Stimulated activated CD8-positive, alpha-beta memory T cell treated with anti-CD3 and anti-CD28 coated beads, Interleukin-7, amount 100 ng/mL, for 4 hours (primary cell): Measurements from ENCODE around the gene MYPOP.

ENCODE experiments used
- DNase-seq, 2 donors: peaks; one replicate each; pipeline ENCODE4 v3.0.0-alpha.2; 2020; ENCODE audit warnings: low read depth in 2 of 2

The MYPOP gene

GRCh38 chr19:45901912-45902650, at the start of gene MYPOP:
Gene MYPOP (minus strand): TSS chr19:45902613. CDS start chr19:45901773, 840 bp downstream.
- DNase-seq: no peak

GRCh38 chr19:45947926-45948325, 45.5 kb upstream of the MYPOP start:
- DNase-seq: no peak

- DNase-seq: no peak
These were observed 38.0 kb upstream of the MYPOP start for GRCh38 chr19:45940515-45940805.

- DNase-seq: no peak
These were observed 37.5 kb upstream of the MYPOP start for GRCh38 chr19:45939792-45940514.

- DNase-seq: no peak
These were observed 36.4 kb upstream of the MYPOP start for GRCh38 chr19:45938733-45939319.

- no peak for DNase-seq
These were observed 32.9 kb upstream of the MYPOP start for GRCh38 chr19:45935267-45935666.

- no peak for DNase-seq
These were observed 32.3 kb upstream of the MYPOP start for GRCh38 chr19:45934551-45935230.

- no peak for DNase-seq
These were observed 31.3 kb upstream of the MYPOP start for GRCh38 chr19:45933759-45934158.

GRCh38 chr19:45931055-45931454, 28.6 kb upstream of the MYPOP start:
- no peak for DNase-seq

- DNase-seq: no peak
These were observed 26.8 kb upstream of the MYPOP start for GRCh38 chr19:45929247-45929646.

GRCh38 chr19:45927565-45928261, 25.3 kb upstream of the MYPOP start:
- peak; percentile 73 to 77 for DNase-seq

- no peak for DNase-seq
These were observed 22.6 kb upstream of the MYPOP start for GRCh38 chr19:45924891-45925447.

- no peak for DNase-seq
These were observed 19.9 kb upstream of the MYPOP start for GRCh38 chr19:45922281-45922680.

GRCh38 chr19:45920458-45920857, 18.0 kb upstream of the MYPOP start:
- DNase-seq: no peak

- no peak for DNase-seq
These were observed 17.3 kb upstream of the MYPOP start for GRCh38 chr19:45919678-45920077.

GRCh38 chr19:45918721-45919120, 16.3 kb upstream of the MYPOP start:
- no peak for DNase-seq

- no peak for DNase-seq
These were observed 15.1 kb upstream of the MYPOP start for GRCh38 chr19:45917421-45918091.

GRCh38 chr19:45913874-45914830, 11.7 kb upstream of the MYPOP start, which contains the start of gene NANOS2:
Gene NANOS2 (minus strand): TSS chr19:45914778. CDS start chr19:45914693, 85 bp downstream.
- DNase-seq: no peak

GRCh38 chr19:45911291-45911690, 8.9 kb upstream of the MYPOP start:
- DNase-seq: no peak

- DNase-seq: no peak
These were observed 6.5 kb upstream of the MYPOP start for GRCh38 chr19:45908956-45909355.
